HG03457 (cell line): Measurements from ENCODE around the gene SLC6A18.

ENCODE experiments used
- ATAC-seq: cut with Tn5 transposase; IDR thresholded peaks from one replicate; pipeline ENCODE4 v1.9.1; 2021; ENCODE audit warnings: moderate number of reproducible peaks; ENCODE audit not compliant: unreplicated experiment

SLC6A18 gene

GRCh38 chr5:1203311-1203967 is 21.7 kb upstream of the SLC6A18 start:
- no peak for ATAC-seq

DNA sequence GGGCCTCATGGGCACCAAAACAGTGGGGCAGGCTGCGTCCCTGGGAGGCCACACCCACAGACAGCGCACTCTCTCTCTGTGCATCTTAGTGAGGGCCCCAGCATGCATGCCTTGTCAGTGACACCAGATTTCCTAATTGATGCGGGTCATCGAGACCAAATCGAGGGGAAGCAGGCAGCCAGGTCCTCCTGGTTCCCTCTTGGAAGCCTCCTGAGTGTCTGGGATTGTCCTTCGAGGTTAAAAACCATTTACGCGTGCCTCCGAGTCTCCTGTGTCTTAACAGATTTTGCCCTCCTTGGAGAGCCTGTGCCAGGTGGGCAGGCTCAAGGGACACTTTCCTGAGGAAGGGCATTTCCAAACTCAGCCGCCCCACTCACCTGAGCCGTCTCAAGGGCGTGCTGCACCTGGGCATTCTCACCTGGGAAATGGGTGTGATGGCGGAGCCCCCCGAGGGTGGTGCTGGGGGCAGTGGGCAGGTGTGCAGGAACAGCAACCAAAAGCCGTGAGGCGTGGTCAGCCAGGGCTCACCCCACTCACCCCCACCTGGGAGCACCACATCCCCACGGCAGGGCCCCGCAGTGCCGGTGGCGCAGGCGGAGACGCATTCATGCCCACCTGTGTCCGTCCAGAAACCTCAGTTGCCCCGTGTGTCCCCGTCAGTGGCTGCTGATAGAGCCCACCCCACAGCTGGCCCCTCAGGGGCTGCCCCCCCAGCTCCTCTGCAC is 21.1 kb upstream of the SLC6A18 start:
- ATAC-seq = no peak

GRCh38 chr5:1204693-1205242 is 20.4 kb upstream of the SLC6A18 start:
- no peak for ATAC-seq

GRCh38 chr5:1205255-1206180 is 19.7 kb upstream of the SLC6A18 start:
- ATAC-seq = no peak

DNA sequence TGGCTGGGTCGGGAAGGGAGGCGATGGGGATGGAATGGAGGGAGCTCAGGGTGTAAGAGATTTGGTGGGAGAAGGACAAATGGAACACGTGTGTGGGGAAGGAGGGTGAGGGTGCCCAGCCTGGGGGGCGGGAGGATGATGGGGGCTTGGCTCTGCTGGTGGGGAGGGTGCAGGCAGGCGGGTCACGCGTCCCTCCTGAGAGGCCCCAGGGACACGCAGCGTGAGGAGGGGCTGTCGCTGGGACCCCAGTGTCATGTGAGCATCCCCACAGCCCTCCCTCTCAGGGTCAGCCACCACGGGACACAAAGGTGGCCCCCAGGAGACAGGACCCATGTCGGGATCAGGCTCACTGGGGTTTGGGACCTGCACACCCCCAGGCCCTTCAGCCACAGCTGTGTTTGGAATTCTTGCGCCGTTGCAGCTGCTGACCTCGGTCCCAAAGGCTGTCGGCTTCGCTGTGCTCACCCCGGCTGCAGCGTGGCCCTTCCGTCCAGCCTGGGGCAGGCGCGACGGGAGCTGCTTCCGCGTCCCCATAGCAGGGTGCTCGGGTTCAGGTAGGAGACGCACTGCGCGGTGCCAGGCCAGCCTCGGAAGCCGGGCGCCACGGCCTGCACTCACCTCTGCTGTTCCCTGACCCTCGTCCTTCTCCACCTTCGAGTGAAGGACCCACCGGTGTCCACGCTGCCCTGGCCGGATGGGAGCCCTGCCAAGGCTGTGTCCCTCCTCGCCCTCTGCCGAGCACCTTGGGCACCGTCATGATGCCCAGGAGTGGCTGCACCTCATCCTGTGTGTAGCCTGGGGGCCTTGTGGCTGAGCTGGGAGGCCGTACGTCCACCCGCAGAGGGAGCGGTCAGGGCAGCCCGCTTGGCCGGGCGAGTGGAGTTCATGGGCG is 18.4 kb upstream of the SLC6A18 start:
- no peak for ATAC-seq

DNA sequence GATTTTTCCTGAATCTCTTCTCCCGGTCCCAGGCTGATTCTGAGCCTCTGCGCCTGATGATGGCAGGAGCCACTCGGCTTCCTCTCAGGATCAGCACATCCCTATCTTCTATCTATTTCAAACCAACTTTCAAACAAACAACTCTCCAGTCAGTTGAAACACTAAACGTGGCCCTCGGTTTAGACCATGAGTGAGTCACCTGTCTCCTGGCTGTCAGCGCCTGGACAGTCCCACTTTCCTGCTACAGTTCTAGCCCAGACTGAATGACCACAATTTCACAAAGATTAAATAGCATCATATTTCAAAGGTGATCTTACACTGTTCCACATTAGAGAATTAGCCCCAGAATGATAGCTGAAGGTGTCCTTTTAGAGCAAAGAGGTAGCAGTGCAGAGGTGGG is 17.6 kb upstream of the SLC6A18 start:
- no peak for ATAC-seq

DNA sequence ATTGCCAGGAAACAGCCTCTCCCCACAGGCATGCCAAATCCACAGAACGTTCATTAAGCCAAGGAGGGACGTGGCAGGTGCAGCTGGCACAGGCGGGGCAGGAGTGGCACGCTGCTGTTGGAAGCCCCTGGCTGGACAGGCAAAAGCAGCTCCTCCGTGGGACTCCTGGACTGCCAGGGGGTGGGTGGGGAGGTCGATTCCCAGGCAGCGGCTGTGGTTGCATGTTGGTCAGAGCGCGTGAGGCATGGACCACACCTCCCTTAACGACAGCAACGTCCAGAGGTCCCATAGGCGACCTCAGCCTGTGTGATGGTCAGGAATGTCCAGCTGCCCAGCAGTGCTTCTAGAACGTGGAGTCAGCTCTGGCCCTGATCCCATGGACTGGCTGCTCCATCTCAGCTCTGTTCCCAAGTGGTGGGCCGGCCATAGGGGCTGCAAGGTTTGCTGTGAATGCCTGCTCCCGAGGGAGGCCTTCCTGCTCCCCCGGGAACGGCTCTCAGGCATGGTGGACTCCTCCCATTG is 16.9 kb upstream of the SLC6A18 start:
- no peak for ATAC-seq

- ATAC-seq = no peak
These were observed 16.3 kb upstream of the SLC6A18 start for GRCh38 chr5:1208743-1209488.

DNA sequence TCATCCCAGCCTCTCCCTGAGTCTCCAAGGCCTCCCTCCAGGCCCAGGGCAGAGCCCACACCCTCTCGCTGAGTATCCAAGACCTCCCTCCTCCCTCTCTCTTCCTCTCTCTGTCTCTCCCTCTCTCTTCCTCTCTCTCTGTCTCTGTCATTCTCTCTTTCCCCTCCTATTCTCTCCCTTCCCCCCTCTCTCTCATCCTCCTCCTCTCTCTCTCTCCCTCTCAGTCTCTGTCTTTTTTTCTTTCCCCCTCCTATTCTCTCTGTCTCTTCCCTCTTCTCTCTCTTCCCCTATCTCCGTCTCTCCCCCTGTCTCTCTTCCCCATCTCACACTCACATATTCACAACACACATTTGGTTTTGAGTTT is 15.7 kb upstream of the SLC6A18 start:
- ATAC-seq = no peak

DNA sequence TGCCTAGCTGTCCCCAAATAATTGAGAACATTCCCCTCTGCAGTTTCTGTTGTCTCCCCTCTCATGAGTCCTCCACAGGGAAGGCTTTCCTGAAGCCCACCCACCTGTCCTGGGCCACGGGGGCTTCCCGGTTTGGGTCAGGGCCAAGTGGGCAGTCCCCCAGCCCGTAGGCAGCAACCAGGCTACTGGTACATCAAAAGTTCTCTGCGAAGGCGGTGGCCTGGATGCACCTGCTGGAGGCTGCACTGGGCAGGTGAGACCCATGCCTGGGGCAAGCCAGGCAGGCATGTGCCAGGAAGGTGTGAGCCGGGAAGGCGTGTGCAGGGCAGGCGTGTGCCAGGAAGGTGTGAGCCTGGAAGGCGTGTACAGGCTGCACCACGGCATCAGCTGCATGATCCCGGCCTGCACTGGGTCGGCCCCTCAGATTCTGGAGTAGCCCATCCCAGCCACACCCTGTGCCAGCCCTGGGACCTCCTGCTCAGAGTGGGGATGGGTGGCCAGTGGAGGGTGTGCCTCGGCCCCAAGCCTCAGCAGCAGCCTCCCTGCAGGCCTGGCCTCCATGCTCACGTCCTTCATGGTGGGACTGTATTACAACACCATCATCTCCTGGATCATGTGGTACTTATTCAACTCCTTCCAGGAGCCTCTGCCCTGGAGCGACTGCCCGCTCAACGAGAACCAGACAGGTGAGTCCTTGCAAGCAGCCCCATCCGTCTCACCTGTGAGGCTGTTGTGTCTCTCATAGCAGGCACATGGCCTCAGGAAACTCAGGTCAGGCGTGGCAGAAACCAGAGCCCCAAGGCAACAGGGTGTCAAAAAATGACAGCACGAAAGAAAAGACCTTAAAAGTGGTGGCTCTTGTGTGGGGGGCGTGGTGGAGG is 15.0 kb upstream of the SLC6A18 start:
- ATAC-seq = no peak

- ATAC-seq = no peak
These were observed 14.3 kb upstream of the SLC6A18 start for GRCh38 chr5:1210832-1211251.

- ATAC-seq = no peak
These were observed 13.5 kb upstream of the SLC6A18 start for GRCh38 chr5:1211701-1212100.

GRCh38 chr5:1212271-1212670 is 12.9 kb upstream of the SLC6A18 start:
- no peak for ATAC-seq

GRCh38 chr5:1212881-1213280 is 12.3 kb upstream of the SLC6A18 start:
- ATAC-seq = no peak

DNA sequence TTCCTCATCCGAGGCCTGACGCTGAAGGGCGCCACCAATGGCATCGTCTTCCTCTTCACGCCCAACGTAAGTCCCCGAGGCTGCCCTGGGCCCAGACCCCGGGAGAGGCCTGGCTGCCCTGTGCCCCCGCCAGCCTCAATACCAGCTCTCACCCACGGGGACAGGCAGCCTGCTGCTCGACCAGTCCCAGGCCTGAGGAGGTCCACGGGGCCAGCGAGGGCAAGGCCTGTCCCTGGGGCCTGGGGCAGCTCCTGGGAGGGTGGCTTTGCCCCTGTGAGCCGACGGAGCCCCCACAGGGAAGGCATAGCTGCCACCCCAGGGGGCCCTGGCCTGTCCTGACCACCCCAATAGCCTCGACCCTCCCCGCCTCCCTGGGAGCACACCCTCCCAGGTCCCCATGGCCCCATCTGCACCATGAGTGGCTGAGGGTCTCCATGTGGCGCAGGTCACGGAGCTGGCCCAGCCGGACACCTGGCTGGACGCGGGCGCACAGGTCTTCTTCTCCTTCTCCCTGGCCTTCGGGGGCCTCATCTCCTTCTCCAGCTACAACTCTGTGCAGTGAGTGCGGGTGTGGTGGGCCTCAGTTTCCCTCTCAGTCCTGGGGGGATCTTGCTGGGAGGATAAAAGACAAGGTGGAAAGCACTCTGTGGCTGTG is 11.5 kb upstream of the SLC6A18 start:
- no peak for ATAC-seq

- no peak for ATAC-seq
These were observed 10.8 kb upstream of the SLC6A18 start for GRCh38 chr5:1214163-1214935.

DNA sequence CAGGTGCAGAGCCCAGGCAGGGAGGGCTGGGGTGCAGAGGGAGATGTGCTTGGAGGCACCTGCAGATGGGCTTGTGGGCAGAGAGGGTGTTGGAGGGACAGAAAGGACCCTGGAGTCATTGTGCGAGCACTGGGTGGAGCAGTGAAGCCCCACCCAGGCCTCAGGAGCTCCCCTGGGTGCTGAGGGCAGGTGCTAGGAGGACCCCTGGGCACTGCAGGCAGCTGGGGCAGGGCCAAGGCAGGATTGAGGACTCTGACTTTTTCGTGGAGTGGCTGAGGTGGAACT is 10.3 kb upstream of the SLC6A18 start:
- no peak for ATAC-seq
